Measurements from ENCODE around the gene SIPA1L3. TPM values are rescaled to one million over a fixed set of nuclear protein-coding genes. Genes with fewer than 3 reads are reported as not detected.
A peak's percentile ranks its signal among the peaks of the same experiment; 100 is the strongest.

SIPA1L3 gene
- total and polyA plus RNA-seq, 10 of the 15 experiments (the other 5 are each of a cell fraction or from before 2014, with no cell fraction given) = 0.24 to 66.2 (median 19.1) TPM

- Histone ChIP-seq H3K36me3 (ENCODE audit: control insufficient read depth in 2 of 2, insufficient read depth in 2 of 2, low read length in 1 of 2) (peaks cover 2 to 10% of the 10 kb centered on the region in 2 experiments; a peak in 3 of 4 replicates), H3K4me3 (no peak overlapping the region), H3K27ac (ENCODE audit: control insufficient read depth, insufficient read depth) (no peak overlapping the region), H3K79me2 (ENCODE audit: control insufficient read depth, insufficient read depth, low read length) (no peaks in the 10 kb centered on the region), H3K9ac (ENCODE audit: control insufficient read depth, insufficient read depth, low read length) (no peak overlapping the region), H2AFZ (ENCODE audit: control insufficient read depth, low read depth, low read length) (no peak overlapping the region), H4K20me1 (ENCODE audit: control insufficient read depth, insufficient read depth) (no peaks in the 10 kb centered on the region), H3K27me3 (replicated peaks in 1 of 2; ENCODE audit: control insufficient read depth in 2 of 2, insufficient read depth in 2 of 2, low read length in 1 of 2) (no peaks in the 10 kb centered on the region), H3K4me1 (ENCODE audit: control insufficient read depth, insufficient read depth, low read length) (no peaks in the 10 kb centered on the region), H3K4me2 (ENCODE audit: control insufficient read depth, insufficient read depth) (no peak overlapping the region), H3K9me3 (replicated peaks; ENCODE audit: control insufficient read depth, insufficient read depth, low read length) (peaks cover 3% of the 10 kb centered on the region; the same call in 2 of the 3 replicates)
- intact Hi-C loops (cut with micrococcal nuclease; ENCODE audit: unreplicated experiment) (no loop called here), in situ Hi-C loops (cut with MboI) (no loop called here)
- no peak for TF ChIP-seq JUNB (IDR thresholded peaks at IDR 0.05)
- no peak for TF ChIP-seq MEF2B (IDR thresholded peaks at IDR 0.05; ENCODE audit: partially characterized antibody, poor library complexity, severe bottlenecking)
- TF ChIP-seq DPF2 (IDR thresholded peaks at IDR 0.05) = no peak
- TF ChIP-seq MYB (IDR thresholded peaks at IDR 0.05; ENCODE audit: borderline replicate concordance, low read depth, low read length) = no peak
- TF ChIP-seq SUZ12 (IDR thresholded peaks at IDR 0.05; ENCODE audit: unreplicated experiment) = no peak
- no peak for TF ChIP-seq CREM (IDR thresholded peaks at IDR 0.05; ENCODE audit: low read depth)
- TF ChIP-seq ZNF384 (IDR thresholded peaks at IDR 0.05; ENCODE audit: borderline replicate concordance, low read depth, low read length) = no peak
- no peak for TF ChIP-seq SKIL (IDR thresholded peaks at IDR 0.05; ENCODE audit: low read depth, poor library complexity, severe bottlenecking)
- no peak for TF ChIP-seq MAX (IDR thresholded peaks at IDR 0.05; ENCODE audit: low read depth, low read length)
- TF ChIP-seq NBN (IDR thresholded peaks at IDR 0.05) = no peak
- no peak for TF ChIP-seq ZBTB33 (IDR thresholded peaks at IDR 0.05)
- TF ChIP-seq CHD2 (IDR thresholded peaks at IDR 0.05; ENCODE audit: borderline replicate concordance, low read depth, low read length) = no peak
- no peak for TF ChIP-seq ATF7 (IDR thresholded peaks at IDR 0.05; ENCODE audit: low read depth)
- no peak for TF ChIP-seq BACH1 (IDR thresholded peaks at IDR 0.05; ENCODE audit: borderline replicate concordance)
- no peak for TF ChIP-seq ZSCAN29 (IDR thresholded peaks at IDR 0.05)
- TF ChIP-seq HDAC2 (IDR thresholded peaks at IDR 0.05) = no peak
- no peak for TF ChIP-seq RAD51 (IDR thresholded peaks at IDR 0.05)
- no peak for TF ChIP-seq BCL11A (IDR thresholded peaks at IDR 0.05; ENCODE audit: low read depth, low read length)
- no peak for TF ChIP-seq EZH2 (IDR thresholded peaks at IDR 0.05; ENCODE audit: borderline replicate concordance, control insufficient read depth, low read depth, low read length)
- BruUV-seq (replicated peaks) = no TSS peak
- ChIA-PET SMC1A (ENCODE audit: uncharacterized antibody, unreplicated experiment) (no interaction called here), CTCF (no interaction called here), POLR2A (no interaction called here), RAD21 (ENCODE audit: unreplicated experiment) (no interaction called here)
- WGBS (ENCODE audit: insufficient coverage, insufficient replicate concordance, low lambda C conversion rate, missing lambda C conversion rate) = 93% methylated on average over 3 of the region's 3 CpGs
- DNase-seq (ENCODE audit: low read depth, low spot score) (no peak), FAIRE-seq (peak; percentile 52), ATAC-seq (no peak)
Observed at GRCh38 chr19:38180071-38180470, 273.1 kb downstream of the SIPA1L3 start.

Measured in GM12878 (cell line).